Endothelial cell (in vitro differentiated cells): ENCODE data around the gene CCDC28B. TPM values are rescaled to one million over a fixed set of nuclear protein-coding genes. Genes with fewer than 3 reads are reported as not detected.

Source experiments
- DNase-seq: peaks from one replicate; pipeline ENCODE4 v3.0.0; 2021; ENCODE audit warnings: low spot score
- H3K27ac Mint-ChIP-seq: one replicate; pipeline ENCODE4 v1.8.0; 2021; ENCODE audit warnings: mixed read lengths, inconsistent platforms; ENCODE audit not compliant: unreplicated experiment
- H3K27me3 Mint-ChIP-seq: one replicate; pipeline ENCODE4 v1.8.0; 2021; ENCODE audit warnings: mild to moderate bottlenecking, moderate library complexity, mixed read lengths, inconsistent platforms; ENCODE audit not compliant: unreplicated experiment
- H3K36me3 Mint-ChIP-seq: one replicate; pipeline ENCODE4 v1.8.0; 2021; ENCODE audit warnings: mild to moderate bottlenecking, low read depth, mixed read lengths, inconsistent platforms; ENCODE audit not compliant: unreplicated experiment
- H3K4me1 Mint-ChIP-seq: one replicate; pipeline ENCODE4 v1.8.0; 2021; ENCODE audit warnings: mild to moderate bottlenecking, mixed read lengths, inconsistent platforms; ENCODE audit not compliant: unreplicated experiment
- H3K4me3 Mint-ChIP-seq: one replicate; pipeline ENCODE4 v1.8.0; 2021; ENCODE audit warnings: mild to moderate bottlenecking, mixed read lengths, inconsistent platforms; ENCODE audit not compliant: unreplicated experiment
- H3K9me3 Mint-ChIP-seq: one replicate; pipeline ENCODE4 v1.8.0; 2021; ENCODE audit warnings: mixed read lengths, inconsistent platforms; ENCODE audit not compliant: unreplicated experiment
- total RNA-seq: library from RNA; stranded (reverse); fragmentation: NEBNext Ultra II Directional; extraction: Animal tissue kit (Norgen Biotek cat#: 25700); gene quantifications from one replicate; pipeline ENCODE4 v1.2.1, GENCODE V29; 2021; ENCODE audit not compliant: unreplicated experiment
- TF ChIP-seq, protein P1 (sequence below): fragments of 200-600 bp; sonication (generic); IDR thresholded peaks from one replicate; pipeline ENCODE4 v1.5.0; 2021; ENCODE audit warnings: antibody characterized with exemption; ENCODE audit not compliant: unreplicated experiment

The CCDC28B gene
- total RNA-seq, 1 donor from 2014 or later: 22.9 TPM

DNA sequence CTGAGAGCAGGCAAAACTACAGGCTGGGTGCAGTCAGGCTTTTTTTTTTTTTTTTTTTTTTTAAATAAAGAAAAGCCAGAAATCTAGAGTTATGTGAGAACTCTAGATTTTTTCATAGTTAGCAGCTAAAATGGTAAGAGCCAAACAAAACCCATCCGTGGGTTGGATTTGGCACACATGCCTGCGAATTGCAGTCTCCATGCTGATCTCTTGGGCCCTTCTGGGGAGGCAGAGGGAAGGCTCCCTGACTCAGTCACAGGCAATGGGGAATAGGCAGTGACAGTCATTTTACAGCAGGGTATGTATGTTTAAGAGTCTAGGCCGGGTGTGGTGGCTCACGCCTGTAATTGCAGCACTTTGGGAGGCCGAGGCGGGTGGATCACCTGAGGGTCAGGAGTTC is 18.3 kb upstream of the CCDC28B start:
- peaks cover 35% of the 10 kb centered on the region for H3K4me1 Mint-ChIP-seq
- peaks cover 53% of the 10 kb centered on the region for H3K36me3 Mint-ChIP-seq
- H3K27me3 Mint-ChIP-seq: peaks cover 11% of the 10 kb centered on the region
- no peaks in the 10 kb centered on the region for H3K9me3 Mint-ChIP-seq
- peak overlapping the region; percentile 69 for H3K4me3 Mint-ChIP-seq
- no peak overlapping the region for H3K27ac Mint-ChIP-seq
- TF ChIP-seq, protein P1, sequence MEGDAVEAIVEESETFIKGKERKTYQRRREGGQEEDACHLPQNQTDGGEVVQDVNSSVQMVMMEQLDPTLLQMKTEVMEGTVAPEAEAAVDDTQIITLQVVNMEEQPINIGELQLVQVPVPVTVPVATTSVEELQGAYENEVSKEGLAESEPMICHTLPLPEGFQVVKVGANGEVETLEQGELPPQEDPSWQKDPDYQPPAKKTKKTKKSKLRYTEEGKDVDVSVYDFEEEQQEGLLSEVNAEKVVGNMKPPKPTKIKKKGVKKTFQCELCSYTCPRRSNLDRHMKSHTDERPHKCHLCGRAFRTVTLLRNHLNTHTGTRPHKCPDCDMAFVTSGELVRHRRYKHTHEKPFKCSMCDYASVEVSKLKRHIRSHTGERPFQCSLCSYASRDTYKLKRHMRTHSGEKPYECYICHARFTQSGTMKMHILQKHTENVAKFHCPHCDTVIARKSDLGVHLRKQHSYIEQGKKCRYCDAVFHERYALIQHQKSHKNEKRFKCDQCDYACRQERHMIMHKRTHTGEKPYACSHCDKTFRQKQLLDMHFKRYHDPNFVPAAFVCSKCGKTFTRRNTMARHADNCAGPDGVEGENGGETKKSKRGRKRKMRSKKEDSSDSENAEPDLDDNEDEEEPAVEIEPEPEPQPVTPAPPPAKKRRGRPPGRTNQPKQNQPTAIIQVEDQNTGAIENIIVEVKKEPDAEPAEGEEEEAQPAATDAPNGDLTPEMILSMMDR: no peak
- DNase-seq: no peak

GRCh38 chr1:32184650-32185049 is 15.7 kb upstream of the CCDC28B start:
- H3K4me3 Mint-ChIP-seq: peak overlapping the region; percentile 16
- DNase-seq: no peak
- H3K27ac Mint-ChIP-seq: peak overlapping the region; percentile 48
- H3K27me3 Mint-ChIP-seq: peaks cover 8% of the 10 kb centered on the region
- H3K4me1 Mint-ChIP-seq: peaks cover 34% of the 10 kb centered on the region
- TF ChIP-seq, protein P1: no peak
- peaks cover 62% of the 10 kb centered on the region for H3K36me3 Mint-ChIP-seq
- no peaks in the 10 kb centered on the region for H3K9me3 Mint-ChIP-seq

DNA sequence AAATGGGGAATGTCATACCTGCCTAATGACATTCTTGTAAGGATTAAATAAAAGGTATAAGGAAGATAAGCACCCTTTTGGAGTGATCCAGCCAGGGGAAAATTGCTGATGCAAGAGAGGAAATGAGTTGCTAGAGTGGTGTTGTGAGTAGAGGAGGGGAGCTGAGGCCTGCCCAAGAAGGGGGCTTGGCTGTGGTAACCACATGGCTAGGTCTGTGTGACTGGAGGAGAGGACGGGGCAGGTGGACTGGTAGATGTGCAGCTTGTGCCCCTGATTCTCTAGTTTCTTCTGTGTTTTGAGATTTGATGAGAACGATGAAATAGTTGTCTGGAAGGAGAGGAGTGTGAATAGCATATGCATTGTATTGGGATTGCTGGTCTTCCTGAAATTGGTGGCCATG is 14.3 kb upstream of the CCDC28B start:
- no peaks in the 10 kb centered on the region for H3K9me3 Mint-ChIP-seq
- peaks cover 24% of the 10 kb centered on the region for H3K4me1 Mint-ChIP-seq
- TF ChIP-seq, protein P1: no peak
- H3K27ac Mint-ChIP-seq: peak overlapping the region; percentile 33
- no peak overlapping the region for H3K4me3 Mint-ChIP-seq
- H3K36me3 Mint-ChIP-seq: peaks cover 59% of the 10 kb centered on the region
- peaks cover 8% of the 10 kb centered on the region for H3K27me3 Mint-ChIP-seq
- DNase-seq: no peak

DNA sequence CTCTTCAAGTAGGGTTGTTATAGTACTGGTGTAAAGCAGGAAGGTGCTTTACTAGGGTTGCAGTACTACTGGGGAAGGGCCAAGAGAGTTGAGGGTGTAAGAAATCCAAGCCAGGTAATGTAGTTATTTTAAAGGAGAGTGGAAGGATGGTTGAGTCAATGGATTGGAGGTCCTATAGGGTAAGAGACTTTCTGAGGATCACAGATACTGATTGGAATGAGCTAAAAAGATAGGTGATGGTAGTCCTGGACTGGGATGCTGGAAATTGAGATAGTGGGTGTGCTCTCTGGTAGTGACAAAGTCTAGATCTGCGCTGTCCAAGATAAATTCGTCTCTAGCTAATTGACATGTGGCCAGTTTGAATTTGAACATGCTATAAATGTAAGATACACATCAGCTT is 13.9 kb upstream of the CCDC28B start:
- Mint-ChIP-seq H3K4me1 (peaks cover 20% of the 10 kb centered on the region), H3K4me3 (peak overlapping the region; percentile 6), H3K36me3 (peaks cover 58% of the 10 kb centered on the region), H3K27me3 (peaks cover 8% of the 10 kb centered on the region), H3K9me3 (no peaks in the 10 kb centered on the region), H3K27ac (peak overlapping the region; percentile 33)
- TF ChIP-seq, protein P1: no peak
- no peak for DNase-seq

- H3K4me3 Mint-ChIP-seq: no peak overlapping the region
Observed at GRCh38 chr1:32187850-32188249, 12.5 kb upstream of the CCDC28B start.

More at GRCh38 chr1:32187850-32188249, 12.5 kb upstream of the CCDC28B start:
- H3K27me3 Mint-ChIP-seq: peaks cover 10% of the 10 kb centered on the region
- DNase-seq: no peak
- H3K9me3 Mint-ChIP-seq: no peaks in the 10 kb centered on the region
- H3K36me3 Mint-ChIP-seq: peaks cover 62% of the 10 kb centered on the region
- TF ChIP-seq, protein P1: no peak
- peaks cover 18% of the 10 kb centered on the region for H3K4me1 Mint-ChIP-seq
- H3K27ac Mint-ChIP-seq: no peak overlapping the region
